Psoas muscle (tissue), 8 donors: ENCODE results near the gene ANKRD23. TPM values are rescaled to one million over a fixed set of nuclear protein-coding genes. Genes with fewer than 3 reads are reported as not detected.

Experiments used
- ATAC-seq, 4 donors: fragments of 200-7000 bp; cut with Tn5 transposase; one replicate each; pipeline ENCODE4 v1.9.1; 2020; ENCODE audit warnings: moderate library complexity in 3 of 4, mild to moderate bottlenecking in 2 of 4
- DNase-seq, 2 donors: peaks; one replicate each; pipeline ENCODE4 v3.0.0-alpha.2; 2020
- H3K27ac ChIP-seq: fragments of 200-600 bp; one replicate; pipeline ENCODE4 v1.8.0; 2022
- H3K27me3 ChIP-seq, 3 donors: fragments of 200-600 bp in 1 of 3; one replicate each; pipeline versions ENCODE4 v1.6.1 to v1.8.0; 2013 to 2022; ENCODE audit warnings: low read length in 2 of 3, mild to moderate bottlenecking in 2 of 3, moderate library complexity in 1 of 3; ENCODE audit not compliant: insufficient read depth in 3 of 3
- H3K36me3 ChIP-seq, 2 donors: fragments of 200-600 bp in 1 of 2; one replicate each; pipeline versions ENCODE4 v1.6.1 to v1.8.0; 2013 to 2022; ENCODE audit warnings: low read depth in 1 of 2, mild to moderate bottlenecking in 1 of 2, moderate library complexity in 1 of 2; ENCODE audit not compliant: insufficient read depth in 1 of 2
- H3K4me1 ChIP-seq: fragments of 200-600 bp; one replicate; pipeline ENCODE4 v1.8.0; 2022
- H3K4me3 ChIP-seq: fragments of 200-600 bp; one replicate; pipeline ENCODE4 v1.8.0; 2022; ENCODE audit warnings: mild to moderate bottlenecking
- H3K9me3 ChIP-seq: fragments of 200-600 bp; one replicate; pipeline ENCODE4 v1.8.0; 2022
- WGBS, 3 donors: extraction: QIAGEN DNeasy Blood & Tissue Kit; methylation state at CpG; one replicate each; pipeline versions ENCODE4 v1.1.6 to v1.1.7; 2013; 5-methylcytosine and 5-hydroxymethylcytosine counted together
- intact Hi-C, 2 donors: fragments of 100-400 bp; cut with DNase I; formaldehyde crosslinking; loops; one replicate each; pipeline versions ENCODE4 v1.11.0 to v1.14.2; 2022
- polyA plus RNA-seq, 3 donors: library from polyadenylated mRNA; stranded (reverse); fragments of 200-250 nt; gene quantifications; one replicate each; pipeline ENCODE4 v1.2.3, GENCODE V29; 2013
- total RNA-seq, 4 donors: library from RNA; stranded (reverse); fragmentation: NEBNext Ultra II Directional in 2 of 4; extraction: Animal tissue kit (Norgen Biotek cat#: 25700) in 2 of 4; gene quantifications; one replicate each; pipeline versions ENCODE4 v1.2.1 to v1.2.4, GENCODE V29; 2021 to 2023
- TF ChIP-seq, protein P1 (sequence below): fragments of 200-600 bp; IDR thresholded peaks from one replicate; pipeline ENCODE4 v1.8.0; 2022; ENCODE audit warnings: antibody characterized with exemption
- donor health status: healthy with polysubstance abuse.
- donor health status: DM: no; HTN: no; CAD: no; lungs with moderate emphysema.
- donor health status: Bipolar disorder and iron deficiency.
- donor health status: healthy.
- donor health status: DM: yes; HTN: yes; CAD: no.
- donor health status: DM: no; HTN: no; CAD: no.
- donor health status: DM: no; HTN: no; CAD: no.
- donor health status: DM: yes; HTN: yes; CAD: no.

ANKRD23 gene
- total and polyA plus RNA-seq, 7 donors: 256 to 1,374 (median 788) TPM

DNA sequence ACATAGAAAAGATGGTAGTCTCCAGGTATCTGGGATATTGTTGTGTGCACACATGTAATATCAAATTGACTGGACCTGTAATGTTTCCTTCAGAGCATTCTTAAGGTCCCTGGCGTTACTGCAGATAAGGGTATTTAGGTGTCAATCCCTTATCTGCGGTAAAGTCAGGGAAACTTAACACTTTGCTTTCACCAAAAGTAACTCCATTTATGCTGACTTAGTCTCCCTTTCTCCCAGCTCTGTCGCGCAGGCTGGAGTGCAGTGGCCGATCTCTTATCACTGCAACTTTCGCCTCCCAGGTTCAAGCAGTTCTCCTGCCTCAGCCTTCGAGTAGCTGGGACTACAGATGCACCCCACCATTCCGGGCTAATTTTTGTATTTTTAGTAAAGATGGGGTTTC, 25.9 kb downstream of the ANKRD23 start:
- H3K36me3 ChIP-seq: peaks cover 0 to 15% of the 10 kb centered on the region in 2 donors
- H3K4me1 ChIP-seq: peaks cover 55% of the 10 kb centered on the region
- TF ChIP-seq, protein P1, sequence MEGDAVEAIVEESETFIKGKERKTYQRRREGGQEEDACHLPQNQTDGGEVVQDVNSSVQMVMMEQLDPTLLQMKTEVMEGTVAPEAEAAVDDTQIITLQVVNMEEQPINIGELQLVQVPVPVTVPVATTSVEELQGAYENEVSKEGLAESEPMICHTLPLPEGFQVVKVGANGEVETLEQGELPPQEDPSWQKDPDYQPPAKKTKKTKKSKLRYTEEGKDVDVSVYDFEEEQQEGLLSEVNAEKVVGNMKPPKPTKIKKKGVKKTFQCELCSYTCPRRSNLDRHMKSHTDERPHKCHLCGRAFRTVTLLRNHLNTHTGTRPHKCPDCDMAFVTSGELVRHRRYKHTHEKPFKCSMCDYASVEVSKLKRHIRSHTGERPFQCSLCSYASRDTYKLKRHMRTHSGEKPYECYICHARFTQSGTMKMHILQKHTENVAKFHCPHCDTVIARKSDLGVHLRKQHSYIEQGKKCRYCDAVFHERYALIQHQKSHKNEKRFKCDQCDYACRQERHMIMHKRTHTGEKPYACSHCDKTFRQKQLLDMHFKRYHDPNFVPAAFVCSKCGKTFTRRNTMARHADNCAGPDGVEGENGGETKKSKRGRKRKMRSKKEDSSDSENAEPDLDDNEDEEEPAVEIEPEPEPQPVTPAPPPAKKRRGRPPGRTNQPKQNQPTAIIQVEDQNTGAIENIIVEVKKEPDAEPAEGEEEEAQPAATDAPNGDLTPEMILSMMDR: no peak
- no peak for DNase-seq
- intact Hi-C loops: no loop called here
- H3K4me3 ChIP-seq: peak overlapping the region; percentile 93
- no peak for ATAC-seq
- no peaks in the 10 kb centered on the region for H3K27me3 ChIP-seq
- no peak overlapping the region for H3K27ac ChIP-seq
- no peaks in the 10 kb centered on the region for H3K9me3 ChIP-seq
- WGBS, 3 donors: 80 to 87% (median 83%) methylated on average over 8 of the region's 8 CpGs

DNA sequence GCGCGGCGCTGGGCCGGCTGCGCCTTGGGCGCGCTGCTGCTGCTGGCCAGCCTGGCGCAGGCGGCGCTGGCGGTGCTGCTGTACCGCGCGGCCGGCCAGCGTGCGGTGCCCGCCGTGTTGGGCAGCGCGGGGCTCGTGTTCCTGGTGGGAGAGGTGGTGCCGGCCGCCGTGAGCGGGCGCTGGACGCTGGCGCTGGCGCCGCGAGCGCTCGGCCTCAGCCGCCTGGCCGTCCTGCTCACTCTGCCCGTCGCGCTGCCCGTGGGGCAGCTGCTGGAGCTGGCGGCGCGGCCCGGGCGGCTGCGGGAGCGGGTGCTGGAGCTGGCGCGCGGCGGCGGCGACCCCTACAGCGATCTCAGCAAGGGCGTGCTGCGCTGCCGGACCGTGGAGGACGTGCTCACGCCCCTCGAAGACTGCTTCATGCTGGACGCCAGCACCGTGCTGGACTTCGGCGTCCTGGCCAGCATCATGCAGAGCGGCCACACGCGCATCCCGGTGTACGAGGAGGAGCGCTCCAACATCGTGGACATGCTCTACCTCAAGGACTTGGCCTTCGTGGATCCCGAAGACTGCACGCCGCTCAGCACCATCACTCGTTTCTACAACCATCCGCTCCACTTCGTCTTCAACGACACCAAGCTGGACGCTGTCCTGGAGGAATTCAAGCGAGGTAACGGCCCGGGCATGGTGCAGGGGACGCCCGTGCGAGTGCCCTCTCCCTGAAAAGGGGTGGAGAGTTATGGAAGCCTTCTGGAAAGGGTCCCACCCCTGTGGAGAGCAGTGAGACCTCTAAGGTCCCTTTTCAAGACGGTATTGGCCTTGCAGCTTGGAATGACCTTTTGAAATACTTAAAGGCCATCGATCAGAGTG, 26.8 kb downstream of the ANKRD23 start:
- TF ChIP-seq, protein P1: no peak
- no peaks in the 10 kb centered on the region for H3K9me3 ChIP-seq
- ATAC-seq (peak in 1 of 4 donors; percentile 5), DNase-seq (no peak)
- H3K4me1 ChIP-seq: peaks cover 58% of the 10 kb centered on the region
- H3K4me3 ChIP-seq: peak overlapping the region; percentile 93
- peaks cover 0 to 15% of the 10 kb centered on the region in 2 donors for H3K36me3 ChIP-seq
- H3K27me3 ChIP-seq: no peaks in the 10 kb centered on the region
- 2 to 4% (median 2%) methylated on average over 52 to 89 of the region's 89 CpGs for WGBS, 3 donors
- H3K27ac ChIP-seq: peak overlapping the region; percentile 97
- intact Hi-C loops: no loop called here

DNA sequence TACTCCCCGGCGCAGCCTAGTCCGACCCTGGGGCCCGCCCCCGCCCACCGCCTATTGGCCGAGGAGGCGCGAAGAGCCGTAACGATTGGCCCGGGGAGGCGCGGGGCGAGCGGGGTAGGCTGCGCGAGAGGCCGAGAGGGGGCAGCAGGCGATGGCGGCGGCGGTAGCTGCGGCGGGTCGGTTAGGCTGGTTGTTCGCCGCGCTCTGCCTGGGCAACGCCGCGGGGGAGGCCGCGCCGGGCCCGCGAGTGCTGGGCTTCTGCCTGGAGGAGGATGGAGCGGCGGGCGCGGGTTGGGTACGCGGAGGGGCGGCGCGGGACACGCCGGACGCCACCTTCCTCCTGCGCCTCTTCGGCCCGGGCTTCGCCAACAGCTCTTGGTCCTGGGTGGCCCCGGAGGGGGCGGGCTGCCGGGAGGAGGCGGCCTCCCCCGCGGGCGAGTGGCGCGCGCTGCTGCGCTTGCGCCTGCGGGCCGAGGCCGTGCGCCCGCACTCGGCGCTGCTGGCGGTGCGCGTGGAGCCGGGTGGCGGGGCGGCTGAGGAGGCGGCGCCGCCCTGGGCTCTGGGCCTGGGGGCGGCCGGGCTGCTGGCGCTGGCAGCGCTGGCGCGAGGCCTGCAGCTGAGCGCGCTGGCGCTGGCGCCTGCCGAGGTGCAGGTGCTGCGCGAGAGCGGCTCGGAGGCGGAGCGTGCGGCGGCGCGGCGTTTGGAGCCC, 27.5 kb downstream of the ANKRD23 start, which contains the start of gene CNNM3:
TSS of gene CNNM3 (plus strand) at position 142 of the 709 bp plus-strand sequence. CDS start at position 152, 10 bp downstream.
- H3K4me1 ChIP-seq: peaks cover 63% of the 10 kb centered on the region
- DNase-seq: peak; percentile 98
- TF ChIP-seq, protein P1: peak; percentile 64
- intact Hi-C loops: no loop called here
- WGBS, 3 donors: 0% methylated on average over 36 to 103 of the region's 103 CpGs
- peak within 1 kb of the TSS; percentile 93 for H3K4me3 ChIP-seq
- peaks cover 0 to 16% of the 10 kb centered on the region in 2 donors for H3K36me3 ChIP-seq
- no peaks in the 10 kb centered on the region for H3K9me3 ChIP-seq
- H3K27ac ChIP-seq: peak within 1 kb of the TSS; percentile 97
- peak; percentile 89 to 94 (median 91) for ATAC-seq
- H3K27me3 ChIP-seq: no peaks in the 10 kb centered on the region

DNA sequence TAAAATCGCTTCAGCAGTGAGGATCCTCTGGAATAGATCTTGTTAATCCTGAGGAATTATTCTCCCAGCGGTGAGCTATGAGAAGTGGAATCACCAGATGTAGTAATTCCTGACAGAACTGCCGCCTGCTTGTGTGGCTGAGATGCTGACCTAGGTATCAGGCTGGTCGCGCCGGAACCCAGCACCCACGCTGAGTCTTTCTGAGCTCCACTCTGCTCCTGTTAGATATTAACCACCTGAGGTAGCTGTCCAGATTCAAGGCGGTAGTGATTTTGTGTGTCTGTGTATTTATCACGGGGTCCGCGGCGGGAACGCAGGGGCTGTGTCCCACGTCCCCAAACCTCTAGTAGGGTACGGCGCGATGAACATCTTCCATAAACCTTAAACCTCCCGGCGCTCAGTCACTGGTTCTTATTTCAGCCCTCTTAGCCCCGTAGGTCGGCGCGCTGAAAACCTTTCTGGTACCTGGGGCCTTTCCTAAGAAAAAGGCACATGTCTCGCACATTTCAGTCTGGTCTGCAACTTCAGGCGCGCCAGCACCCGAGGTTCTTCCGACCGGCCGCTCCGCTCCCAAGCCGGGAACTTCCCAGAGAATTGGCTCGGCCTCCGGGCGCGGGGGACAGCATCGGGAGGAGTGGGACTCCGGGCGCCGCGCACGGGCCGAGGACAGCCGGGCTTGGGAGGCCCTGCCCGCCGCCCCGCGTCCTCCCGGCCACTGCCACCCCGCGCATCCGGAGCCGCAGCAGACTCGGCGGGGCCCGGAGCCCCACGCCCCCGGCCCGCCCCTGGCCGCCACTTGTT, 28.3 kb downstream of the ANKRD23 start:
- WGBS, 3 donors: 1 to 2% (median 1%) methylated on average over 48 to 60 of the region's 60 CpGs
- intact Hi-C loops: no loop called here
- TF ChIP-seq, protein P1: no peak
- Histone ChIP-seq H3K9me3 (no peaks in the 10 kb centered on the region), H3K36me3 (peaks cover 0 to 23% of the 10 kb centered on the region in 2 donors), H3K4me1 (peaks cover 61% of the 10 kb centered on the region), H3K27ac (peak overlapping the region; percentile 97), H3K27me3 (no peaks in the 10 kb centered on the region), H3K4me3 (peak overlapping the region; percentile 93)
- peak in 1 of 4 donors; percentile 2 for ATAC-seq
- no peak for DNase-seq
